ENCODE measurements around the gene C2CD2. TPM values are rescaled to one million over a fixed set of nuclear protein-coding genes. Genes with fewer than 3 reads are reported as not detected.

C2CD2 gene
- total and polyA plus RNA-seq, 2 donors (not counting 1 experiment from before 2014, with no cell fraction given), result 20.3 to 22.3 TPM

GRCh38 chr21:41966041-41966833, 12.4 kb upstream of the C2CD2 start:
- H2AFZ ChIP-seq (ENCODE audit: low read length), result no peak overlapping the region
- peaks cover 5% of the 10 kb centered on the region for H3K27me3 ChIP-seq (ENCODE audit: control insufficient read depth, insufficient read depth, low read length)
- no peaks in the 10 kb centered on the region for H3K79me2 ChIP-seq (ENCODE audit: control insufficient read depth, insufficient read depth, low read length)
- no peak overlapping the region for H3K4me3 ChIP-seq (replicated peaks in 1 of 4; ENCODE audit: control extremely low read depth in 1 of 4, insufficient read depth in 1 of 4, low read depth in 3 of 4, low read length in 4 of 4)
- H3K9ac ChIP-seq (ENCODE audit: insufficient read depth, low read length), result no peak overlapping the region
- no peaks in the 10 kb centered on the region for H3K36me3 ChIP-seq (ENCODE audit: control insufficient read depth, insufficient read depth, low read length)
- peak in 1 of 2 donors; percentile 50 for DNase-seq (ENCODE audit: low read depth in 2 of 2)
- no peaks in the 10 kb centered on the region for H4K20me1 ChIP-seq (ENCODE audit: control insufficient read depth, extremely low read depth, insufficient read depth, low read length)
- TF ChIP-seq CTCF (conservative IDR thresholded peaks at IDR 0.05 in 1 of 2, IDR thresholded peaks at IDR 0.05 in 1 of 2; ENCODE audit: low read depth in 1 of 2, low read length in 2 of 2), result no peak
- no peak for TF ChIP-seq EZH2 (IDR thresholded peaks at IDR 0.05; ENCODE audit: low read length, missing control alignments)
- no peaks in the 10 kb centered on the region for H3K9me3 ChIP-seq (ENCODE audit: control insufficient read depth, insufficient read depth, low read depth, low read length)
- no peak overlapping the region for H3K27ac ChIP-seq (ENCODE audit: insufficient read depth, low read length)
- no peak overlapping the region for H3K4me2 ChIP-seq (ENCODE audit: extremely low read depth, insufficient read depth, low read length)
- H3K4me1 ChIP-seq (ENCODE audit: control insufficient read depth, extremely low read depth, insufficient read depth, low read length), result no peaks in the 10 kb centered on the region

- no peak overlapping the region for H3K27ac ChIP-seq (ENCODE audit: insufficient read depth, low read length)
- H3K4me2 ChIP-seq (ENCODE audit: extremely low read depth, insufficient read depth, low read length), result no peak overlapping the region
- no peaks in the 10 kb centered on the region for H4K20me1 ChIP-seq (ENCODE audit: control insufficient read depth, extremely low read depth, insufficient read depth, low read length)
- peaks cover 5% of the 10 kb centered on the region for H3K27me3 ChIP-seq (ENCODE audit: control insufficient read depth, insufficient read depth, low read length)
- no peaks in the 10 kb centered on the region for H3K79me2 ChIP-seq (ENCODE audit: control insufficient read depth, insufficient read depth, low read length)
- no peaks in the 10 kb centered on the region for H3K9me3 ChIP-seq (ENCODE audit: control insufficient read depth, insufficient read depth, low read depth, low read length)
- TF ChIP-seq EZH2 (IDR thresholded peaks at IDR 0.05; ENCODE audit: low read length, missing control alignments), result no peak
- no peak for TF ChIP-seq CTCF (conservative IDR thresholded peaks at IDR 0.05 in 1 of 2, IDR thresholded peaks at IDR 0.05 in 1 of 2; ENCODE audit: low read depth in 1 of 2, low read length in 2 of 2)
- no peaks in the 10 kb centered on the region for H3K36me3 ChIP-seq (ENCODE audit: control insufficient read depth, insufficient read depth, low read length)
- no peak overlapping the region for H3K9ac ChIP-seq (ENCODE audit: insufficient read depth, low read length)
- no peak overlapping the region for H3K4me3 ChIP-seq (replicated peaks in 1 of 4; ENCODE audit: control extremely low read depth in 1 of 4, insufficient read depth in 1 of 4, low read depth in 3 of 4, low read length in 4 of 4)
- no peaks in the 10 kb centered on the region for H3K4me1 ChIP-seq (ENCODE audit: control insufficient read depth, extremely low read depth, insufficient read depth, low read length)
- no peak overlapping the region for H2AFZ ChIP-seq (ENCODE audit: low read length)
- DNase-seq (ENCODE audit: low read depth in 2 of 2), result no peak
Measured at GRCh38 chr21:41965461-41966013, 11.7 kb upstream of the C2CD2 start.

- TF ChIP-seq EZH2 (IDR thresholded peaks at IDR 0.05; ENCODE audit: low read length, missing control alignments) (no peak), CTCF (conservative IDR thresholded peaks at IDR 0.05 in 1 of 2, IDR thresholded peaks at IDR 0.05 in 1 of 2; ENCODE audit: low read depth in 1 of 2, low read length in 2 of 2) (no peak)
Measured at GRCh38 chr21:41965045-41965444, 11.2 kb upstream of the C2CD2 start.

More at GRCh38 chr21:41965045-41965444, 11.2 kb upstream of the C2CD2 start:
- Histone ChIP-seq H3K9ac (ENCODE audit: insufficient read depth, low read length) (no peak overlapping the region), H3K36me3 (ENCODE audit: control insufficient read depth, insufficient read depth, low read length) (no peaks in the 10 kb centered on the region), H3K4me3 (replicated peaks in 1 of 4; ENCODE audit: control extremely low read depth in 1 of 4, insufficient read depth in 1 of 4, low read depth in 3 of 4, low read length in 4 of 4) (no peak overlapping the region), H3K27ac (ENCODE audit: insufficient read depth, low read length) (no peak overlapping the region), H3K27me3 (ENCODE audit: control insufficient read depth, insufficient read depth, low read length) (peaks cover 5% of the 10 kb centered on the region), H2AFZ (ENCODE audit: low read length) (no peak overlapping the region), H3K9me3 (ENCODE audit: control insufficient read depth, insufficient read depth, low read depth, low read length) (no peaks in the 10 kb centered on the region), H3K4me2 (ENCODE audit: extremely low read depth, insufficient read depth, low read length) (no peak overlapping the region), H4K20me1 (ENCODE audit: control insufficient read depth, extremely low read depth, insufficient read depth, low read length) (no peaks in the 10 kb centered on the region), H3K79me2 (ENCODE audit: control insufficient read depth, insufficient read depth, low read length) (no peaks in the 10 kb centered on the region), H3K4me1 (ENCODE audit: control insufficient read depth, extremely low read depth, insufficient read depth, low read length) (no peaks in the 10 kb centered on the region)
- no peak for DNase-seq (ENCODE audit: low read depth in 2 of 2)
